PFSK-1 (cell line): ENCODE data around the gene DIP2C.

Experiments used
- FOXP2 ChIP-seq: optimal IDR thresholded peaks from 2 replicates; pipeline ENCODE3; 2011; ENCODE audit warnings: borderline replicate concordance, control low read depth, inconsistent platforms; ENCODE audit not compliant: insufficient read depth; ENCODE audit errors: extremely low read length, extremely low read depth
- POLR2AphosphoS5 ChIP-seq: IDR thresholded peaks from 2 replicates; pipeline ENCODE4 v1.6.1; 2012; ENCODE audit warnings: low read depth, mild to moderate bottlenecking, control low read depth, low read length, moderate library complexity
- REST ChIP-seq, 2 experiments: IDR thresholded peaks; 2 replicates each; pipeline versions ENCODE4 v1.6.1 to v1.8.0; 2011 to 2012; ENCODE audit warnings: low read depth in 2 of 2, low read length in 2 of 2, control low read depth in 1 of 2, inconsistent platforms in 1 of 2, mild to moderate bottlenecking in 1 of 2, moderate library complexity in 1 of 2; ENCODE audit not compliant: insufficient read depth in 1 of 2
- SIN3A ChIP-seq: IDR thresholded peaks from 2 replicates; pipeline ENCODE4 v1.6.1; 2012; ENCODE audit warnings: mild to moderate bottlenecking, low read length, moderate library complexity, borderline replicate concordance; ENCODE audit not compliant: insufficient read depth
- TAF1 ChIP-seq: IDR thresholded peaks from 2 replicates; pipeline ENCODE4 v1.6.1; 2012; ENCODE audit warnings: low read length, control low read depth, borderline replicate concordance; ENCODE audit not compliant: insufficient read depth

DIP2C gene

GRCh38 chr10:443459-443858, 246.0 kb downstream of the DIP2C start:
- TF ChIP-seq SIN3A (no peak), REST (IDR thresholded peaks at IDR 0.05; ENCODE audit: insufficient read depth in 1 of 2, low read depth in 2 of 2, low read length in 2 of 2) (no peak), POLR2AphosphoS5 (no peak), FOXP2 (no peak), TAF1 (no peak)

- TF ChIP-seq REST (IDR thresholded peaks at IDR 0.05; ENCODE audit: insufficient read depth in 1 of 2, low read depth in 2 of 2, low read length in 2 of 2) = no peak
- TF ChIP-seq POLR2AphosphoS5 = no peak
- TF ChIP-seq TAF1 = no peak
- no peak for TF ChIP-seq FOXP2
- no peak for TF ChIP-seq SIN3A
These were observed 247.3 kb downstream of the DIP2C start for GRCh38 chr10:442209-442608.

- no peak for TF ChIP-seq SIN3A
- TF ChIP-seq POLR2AphosphoS5 = no peak
- no peak for TF ChIP-seq FOXP2
- no peak for TF ChIP-seq TAF1
- TF ChIP-seq REST (IDR thresholded peaks at IDR 0.05; ENCODE audit: insufficient read depth in 1 of 2, low read depth in 2 of 2, low read length in 2 of 2) = no peak
These were observed 247.8 kb downstream of the DIP2C start for GRCh38 chr10:441659-442058.

GRCh38 chr10:440127-440526, 249.3 kb downstream of the DIP2C start:
- TF ChIP-seq TAF1 = no peak
- no peak for TF ChIP-seq FOXP2
- no peak for TF ChIP-seq SIN3A
- TF ChIP-seq REST (IDR thresholded peaks at IDR 0.05; ENCODE audit: insufficient read depth in 1 of 2, low read depth in 2 of 2, low read length in 2 of 2) = no peak
- TF ChIP-seq POLR2AphosphoS5 = no peak
